HEK293T (cell line): ENCODE data around the gene PODNL1.

Source experiments
- ARNT ChIP-seq: fragments of 450-650 bp; IDR thresholded peaks from 2 replicates; pipeline ENCODE4 v1.6.1; 2017; ENCODE audit warnings: mild to moderate bottlenecking
- CTBP1 ChIP-seq: fragments of 450-650 bp; IDR thresholded peaks from 2 replicates; pipeline ENCODE4 v1.6.1; 2016; ENCODE audit warnings: borderline replicate concordance
- HDGF ChIP-seq: fragments of 450-650 bp; IDR thresholded peaks from 2 replicates; pipeline ENCODE4 v1.6.1; 2017; ENCODE audit warnings: antibody characterized with exemption, borderline replicate concordance
- LEF1 ChIP-seq: fragments of 450-650 bp; IDR thresholded peaks from 2 replicates; pipeline ENCODE4 v1.6.1; 2017; ENCODE audit warnings: mild to moderate bottlenecking, borderline replicate concordance
- SP1 ChIP-seq: fragments of 450-650 bp; IDR thresholded peaks from 2 replicates; pipeline ENCODE4 v1.6.1; 2017
- TARDBP ChIP-seq: fragments of 450-650 bp; IDR thresholded peaks from 2 replicates; pipeline ENCODE4 v1.6.1; 2016

GRCh38 chr19:13909430-13909829 is 28.8 kb downstream of the PODNL1 start:
- no peak for TF ChIP-seq TARDBP
- TF ChIP-seq CTBP1, result no peak
- no peak for TF ChIP-seq SP1
- no peak for TF ChIP-seq HDGF
- TF ChIP-seq ARNT, result no peak
- no peak for TF ChIP-seq LEF1
